Stimulated activated CD4-positive, alpha-beta T cell treated with anti-CD3 and anti-CD28 coated beads, Interleukin-15, amount 100 ng/mL, for 24 hours (primary cell): ENCODE data around the gene RAET1E.
"Not testable (repeated sequence)": the region's sequence is repeated elsewhere in the genome, so short reads cannot be mapped to it uniquely, and the experiment has no call there.

Experiments used
- DNase-seq: peaks from one replicate; pipeline ENCODE4 v3.0.0-alpha.2; 2020

The RAET1E gene

GRCh38 chr6:149859938-149860337 is 38.0 kb downstream of the RAET1E start:
- no peak for DNase-seq

DNA sequence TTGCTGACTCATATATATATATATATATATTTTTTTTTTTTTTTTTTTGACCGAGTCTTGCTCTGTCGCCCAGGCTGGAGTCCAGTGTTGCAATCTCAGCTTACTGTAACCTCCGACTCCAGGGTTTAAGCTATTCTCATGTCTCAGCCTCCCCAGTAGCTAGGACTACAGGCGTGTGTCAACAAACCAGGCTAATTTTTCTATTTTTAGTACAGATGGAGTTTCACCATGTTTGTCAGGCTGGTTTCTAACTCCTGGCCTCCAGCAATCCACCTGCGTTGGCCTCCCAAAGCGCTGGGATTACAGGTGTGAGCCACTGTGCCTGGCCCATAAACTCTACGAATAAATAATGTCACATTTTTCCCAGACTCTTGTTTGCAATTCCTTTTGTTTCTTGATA is 38.5 kb downstream of the RAET1E start:
- DNase-seq, result no peak

GRCh38 chr6:149857541-149857940 is 40.4 kb downstream of the RAET1E start:
- DNase-seq, result no peak

GRCh38 chr6:149856256-149856994 is 41.5 kb downstream of the RAET1E start:
- no peak for DNase-seq

GRCh38 chr6:149855741-149856140 is 42.2 kb downstream of the RAET1E start:
- DNase-seq, result no peak

- no peak for DNase-seq
These were observed 42.8 kb downstream of the RAET1E start for GRCh38 chr6:149855040-149855654.

DNA sequence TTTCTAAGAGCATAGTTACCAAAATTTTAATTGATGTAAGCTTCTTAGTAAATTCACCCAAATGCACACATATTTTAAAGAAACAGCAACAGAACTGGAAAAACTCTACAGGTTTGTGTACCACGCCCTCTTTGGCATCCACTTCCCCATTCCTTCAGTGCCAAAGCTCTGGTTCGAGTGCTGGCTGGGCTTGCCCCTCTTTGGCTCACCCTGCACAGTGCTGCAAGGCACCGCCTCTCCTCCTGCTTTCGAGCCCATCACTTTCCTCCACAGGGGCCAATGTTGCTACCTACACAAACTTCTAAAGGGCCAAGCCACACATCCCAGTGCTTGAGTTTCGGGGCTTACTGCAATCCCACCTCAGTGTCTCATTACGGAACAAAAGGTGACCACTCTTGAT is 43.4 kb downstream of the RAET1E start:
- no peak for DNase-seq

- DNase-seq, result not testable (repeated sequence)
These were observed 43.9 kb downstream of the RAET1E start for GRCh38 chr6:149854017-149854416.

GRCh38 chr6:149852881-149853280 is 45.0 kb downstream of the RAET1E start:
- no peak for DNase-seq

GRCh38 chr6:149852180-149852579 is 45.7 kb downstream of the RAET1E start:
- DNase-seq, result no peak

DNA sequence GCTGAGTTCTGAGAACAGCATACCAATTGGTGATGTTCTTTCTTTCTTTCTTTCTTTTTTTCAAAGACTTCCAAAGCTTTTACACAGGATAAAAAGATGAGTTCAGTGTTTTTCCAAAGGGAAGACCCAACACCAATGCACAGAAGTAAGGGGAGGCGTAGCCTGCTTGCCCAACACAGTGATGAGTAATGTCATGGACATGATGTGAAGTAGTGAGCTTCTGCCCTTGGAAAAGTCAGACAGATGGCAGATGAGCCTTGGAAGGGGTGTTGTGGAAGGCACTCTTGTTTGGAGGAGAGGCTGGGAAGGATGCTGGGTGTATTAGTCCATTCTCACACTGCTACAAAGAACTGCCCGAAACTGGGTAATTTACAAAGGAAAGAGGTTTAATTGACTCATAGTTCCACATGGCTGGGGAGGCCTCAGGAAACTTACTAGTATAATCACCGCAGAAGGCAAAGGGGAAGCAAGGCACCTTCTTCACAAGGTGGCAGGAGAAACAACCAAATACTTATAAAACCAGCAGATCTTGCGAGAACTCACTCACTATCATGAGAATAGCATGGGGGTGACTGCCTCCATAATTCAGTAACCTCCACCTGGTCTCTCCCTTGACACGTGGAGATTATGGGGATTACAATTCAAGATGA is 46.3 kb downstream of the RAET1E start:
- no peak for DNase-seq

DNA sequence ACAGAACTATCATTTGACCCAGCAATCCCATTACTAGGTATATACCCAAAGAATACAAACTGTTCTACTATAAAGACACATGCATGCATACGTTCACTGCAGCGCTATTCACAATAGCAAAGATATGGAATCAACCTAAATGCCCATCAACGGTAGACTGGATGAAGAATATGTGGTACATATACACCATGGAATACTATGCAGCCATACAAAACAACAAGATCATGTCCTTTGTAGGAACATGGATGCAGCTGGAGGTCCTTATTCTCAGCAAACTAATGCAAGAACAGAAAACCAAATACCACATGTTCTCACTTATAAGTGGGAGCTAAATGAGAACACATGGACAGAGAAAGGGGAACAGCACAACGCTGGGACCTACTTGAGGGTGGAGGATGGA is 49.6 kb downstream of the RAET1E start:
- DNase-seq, result not testable (repeated sequence)
